ENCODE data around the gene AKR7A2.

The AKR7A2 gene

DNA sequence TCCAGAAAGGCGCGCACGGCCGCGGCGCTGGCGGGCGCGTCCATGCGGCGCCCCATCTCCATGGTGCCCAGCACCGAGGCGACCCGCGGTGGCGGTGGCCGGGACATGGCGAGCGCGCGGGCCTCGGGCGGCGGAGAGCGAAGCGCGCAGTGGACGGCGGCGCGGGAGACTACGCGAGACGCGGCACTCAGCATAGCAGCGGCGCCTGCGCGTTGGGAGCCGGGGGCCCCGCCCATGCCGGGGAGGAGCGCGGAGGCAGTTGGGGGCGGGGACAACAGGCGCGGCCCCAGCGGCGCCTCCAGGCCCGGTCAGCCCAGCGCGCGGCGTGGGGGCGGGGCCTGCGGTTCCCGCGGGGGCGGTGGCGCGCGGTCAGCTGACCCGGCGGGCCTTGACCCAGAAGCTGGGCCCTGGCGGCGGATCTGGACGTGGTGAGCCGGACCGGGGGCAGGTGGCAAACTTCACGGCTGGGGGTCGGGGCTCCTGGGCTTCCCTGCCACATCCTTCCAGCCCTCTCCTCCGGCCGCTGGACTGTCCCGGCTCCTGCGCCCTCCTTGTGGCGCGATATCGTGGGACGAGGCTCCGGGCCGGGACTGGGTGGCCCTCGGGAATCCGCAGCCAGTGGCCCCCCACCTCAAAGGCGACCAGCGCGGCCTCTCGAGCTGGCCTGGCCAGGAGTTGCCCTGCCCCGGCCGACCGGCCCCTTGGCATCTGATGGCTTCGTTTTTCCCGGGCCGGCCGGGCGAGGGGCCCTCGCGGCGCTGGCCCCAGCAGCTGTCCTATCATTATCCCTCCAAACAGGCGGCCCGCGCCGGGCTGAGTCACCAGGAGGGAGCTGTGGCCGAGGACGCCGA, at the start of gene AKR7A2, which contains the start of gene SLC66A1:
Gene AKR7A2, minus strand, starts transcription at position 214 of the 851 bp plus-strand sequence. Its CDS starts 20 bp downstream, at position 194.
Gene SLC66A1, plus strand, starts transcription at position 396 of the 851 bp plus-strand sequence. CDS start 5,352 bp downstream, outside the sequence.
- peak; percentile 82 for DNase-seq (ENCODE audit: low read depth, low spot score)

GRCh38 chr1:19360843-19361610, 49.1 kb upstream of the AKR7A2 start:
- DNase-seq (ENCODE audit: low read depth, low spot score), result no peak

DNA sequence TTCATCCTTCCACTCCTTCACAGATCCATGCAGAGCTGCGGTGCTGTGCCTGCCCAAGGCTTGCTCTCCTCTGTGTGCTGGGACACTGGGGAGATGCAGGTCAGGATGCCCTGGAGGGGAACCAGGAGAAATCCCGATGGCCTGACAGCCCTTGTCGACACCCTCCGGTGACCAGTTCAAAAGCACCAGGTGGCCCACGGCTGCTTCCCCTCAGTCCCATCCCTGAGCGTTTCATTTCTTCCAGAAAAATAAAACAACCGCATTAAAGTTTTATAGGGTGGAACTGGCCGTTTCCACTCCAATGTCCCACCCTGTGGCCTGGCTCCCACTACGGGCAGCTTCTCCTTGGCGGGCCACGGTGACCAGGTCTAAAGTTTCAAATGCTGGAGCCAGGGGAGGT, 48.5 kb upstream of the AKR7A2 start:
- DNase-seq (ENCODE audit: low read depth, low spot score), result no peak

- DNase-seq (ENCODE audit: low read depth, low spot score), result no peak
These were observed 48.1 kb upstream of the AKR7A2 start for GRCh38 chr1:19360016-19360415.

DNA sequence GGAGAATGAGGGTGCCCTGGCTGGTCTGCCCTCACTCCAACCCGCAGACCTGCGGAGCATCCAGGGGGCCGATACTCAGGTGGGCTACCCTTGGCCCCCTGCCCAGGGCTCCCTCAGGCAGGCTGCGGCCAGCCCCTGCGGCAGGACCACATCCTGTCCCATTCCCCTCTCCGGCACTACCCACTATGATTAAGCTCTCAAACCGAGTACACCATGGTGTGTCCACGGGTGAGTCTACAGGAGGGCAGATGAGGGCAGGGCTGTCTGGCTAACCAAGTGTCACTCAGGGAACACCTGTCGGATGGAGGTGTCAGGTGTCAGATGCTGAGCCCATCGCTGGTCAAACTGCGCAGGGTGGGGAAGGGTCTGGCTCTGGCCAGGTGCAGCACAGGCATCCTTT, 47.4 kb upstream of the AKR7A2 start:
- DNase-seq (ENCODE audit: low read depth, low spot score), result no peak

DNA sequence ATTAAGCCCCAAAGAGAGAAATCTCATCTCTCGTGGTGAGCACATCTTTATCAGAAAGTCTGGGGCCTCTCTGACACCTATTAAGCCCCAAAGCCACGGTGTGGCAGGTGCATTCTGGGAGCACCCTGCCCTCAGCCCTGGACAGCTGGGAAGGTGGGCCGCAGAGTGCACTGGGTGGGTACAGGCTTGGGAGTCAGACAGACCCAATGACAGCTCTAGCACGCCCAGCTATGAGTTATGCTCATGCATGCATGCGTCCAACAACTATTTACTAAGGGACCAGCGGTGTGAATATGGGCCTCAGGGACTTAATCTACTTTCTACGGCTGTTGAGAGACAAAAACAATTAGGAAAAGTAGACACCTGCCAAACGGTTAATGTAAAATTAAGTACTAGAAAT, 46.8 kb upstream of the AKR7A2 start:
- DNase-seq (ENCODE audit: low read depth, low spot score), result no peak

- DNase-seq (ENCODE audit: low read depth, low spot score), result no peak
These were observed 45.5 kb upstream of the AKR7A2 start for GRCh38 chr1:19357299-19357986.

DNA sequence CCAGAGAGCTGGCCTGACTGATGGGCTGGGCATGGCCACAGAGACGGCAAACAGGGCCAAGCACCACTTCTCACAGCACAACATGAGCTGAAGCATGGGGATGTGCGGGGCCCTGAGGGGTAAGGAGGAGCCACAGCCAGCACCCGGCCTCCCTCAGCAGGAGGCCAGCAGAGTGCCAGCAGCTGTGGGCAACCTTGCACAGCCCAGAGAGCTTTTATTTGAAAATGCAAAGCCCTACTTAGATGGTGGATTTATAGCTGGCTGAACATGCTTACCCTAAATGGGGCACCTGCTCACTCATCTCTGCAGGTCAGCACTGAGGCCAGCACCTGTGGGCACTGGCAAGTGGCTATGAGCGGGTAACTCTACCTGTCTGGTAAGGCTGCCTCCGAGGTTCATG, 44.3 kb upstream of the AKR7A2 start:
- DNase-seq (ENCODE audit: low read depth, low spot score), result no peak

DNA sequence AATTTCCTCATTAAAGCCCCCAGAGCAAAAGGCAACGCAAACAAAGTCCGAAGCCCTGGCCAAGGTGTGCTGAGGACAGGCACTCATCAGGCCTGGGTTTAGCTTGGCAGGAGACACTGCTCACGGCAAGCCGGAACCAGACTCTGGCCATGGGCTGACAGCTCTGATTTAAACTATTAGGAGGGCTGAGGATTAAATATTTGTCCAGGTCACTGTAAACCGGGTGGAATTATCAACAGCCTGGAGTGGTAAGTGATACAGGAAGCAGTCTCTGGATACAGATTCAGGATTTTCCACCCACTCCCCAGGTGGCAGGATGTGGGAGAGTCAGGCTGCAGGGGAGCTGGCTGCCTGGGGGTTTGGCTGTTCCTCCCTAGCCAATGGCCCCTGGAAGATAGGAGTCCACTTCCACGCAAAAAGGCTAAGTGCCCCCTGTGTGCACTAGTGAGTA, 42.6 kb upstream of the AKR7A2 start:
- DNase-seq (ENCODE audit: low read depth, low spot score), result no peak

DNA sequence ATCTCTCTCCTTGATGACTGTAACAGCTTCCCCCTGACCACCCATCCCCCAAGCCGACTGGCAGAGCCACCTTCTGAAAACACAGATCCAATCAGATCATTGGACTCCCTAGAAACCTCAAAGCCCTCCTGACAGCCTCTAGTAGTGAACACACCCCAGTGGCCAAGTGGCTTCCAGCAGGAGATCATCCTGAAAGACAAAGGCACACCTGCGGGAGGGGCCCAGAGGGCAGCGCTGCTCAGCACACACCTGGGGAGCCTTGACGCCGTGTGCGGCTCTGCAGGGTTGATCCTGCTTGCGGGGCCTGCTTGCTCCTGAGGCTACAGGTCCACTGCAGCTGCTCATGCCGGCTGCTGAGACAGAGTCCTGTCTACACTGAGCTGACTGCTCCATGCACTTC, 41.7 kb upstream of the AKR7A2 start:
- no peak for DNase-seq (ENCODE audit: low read depth, low spot score)

DNA sequence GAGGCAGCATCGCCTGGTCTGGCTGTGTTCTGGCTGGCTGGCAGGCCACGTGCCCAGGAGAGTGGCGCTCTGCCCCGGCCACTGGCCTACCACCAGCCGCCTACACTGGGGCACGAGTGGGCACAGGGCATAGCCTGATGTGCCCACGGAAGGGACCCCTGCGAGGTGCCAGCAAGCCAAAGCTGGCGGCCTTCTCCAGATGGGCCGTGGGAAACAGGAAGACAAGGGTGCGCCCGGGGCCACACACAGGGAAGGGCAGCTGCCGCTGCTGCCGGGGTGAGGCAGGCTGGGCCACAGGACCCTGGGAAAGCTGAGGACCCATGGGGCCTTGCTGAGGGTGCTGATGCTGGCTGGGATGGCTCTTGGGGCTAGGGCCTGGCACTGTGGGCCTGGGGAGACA, 40.9 kb upstream of the AKR7A2 start:
- no peak for DNase-seq (ENCODE audit: low read depth, low spot score)

GRCh38 chr1:19351873-19352272, 39.9 kb upstream of the AKR7A2 start:
- no peak for DNase-seq (ENCODE audit: low read depth, low spot score)

GRCh38 chr1:19350566-19350965, 38.6 kb upstream of the AKR7A2 start:
- DNase-seq (ENCODE audit: low read depth, low spot score), result no peak

- no peak for DNase-seq (ENCODE audit: low read depth, low spot score)
These were observed 38.1 kb upstream of the AKR7A2 start for GRCh38 chr1:19349999-19350398.

- no peak for DNase-seq (ENCODE audit: low read depth, low spot score)
These were observed 36.7 kb upstream of the AKR7A2 start for GRCh38 chr1:19348441-19349198.

GRCh38 chr1:19347533-19348172, 35.7 kb upstream of the AKR7A2 start:
- no peak for DNase-seq (ENCODE audit: low read depth, low spot score)

- no peak for DNase-seq (ENCODE audit: low read depth, low spot score)
These were observed 34.1 kb upstream of the AKR7A2 start for GRCh38 chr1:19346026-19346425.

GRCh38 chr1:19345391-19345790, 33.4 kb upstream of the AKR7A2 start:
- no peak for DNase-seq (ENCODE audit: low read depth, low spot score)

- DNase-seq (ENCODE audit: low read depth, low spot score), result no peak
These were observed 32.9 kb upstream of the AKR7A2 start for GRCh38 chr1:19344831-19345230.

DNA sequence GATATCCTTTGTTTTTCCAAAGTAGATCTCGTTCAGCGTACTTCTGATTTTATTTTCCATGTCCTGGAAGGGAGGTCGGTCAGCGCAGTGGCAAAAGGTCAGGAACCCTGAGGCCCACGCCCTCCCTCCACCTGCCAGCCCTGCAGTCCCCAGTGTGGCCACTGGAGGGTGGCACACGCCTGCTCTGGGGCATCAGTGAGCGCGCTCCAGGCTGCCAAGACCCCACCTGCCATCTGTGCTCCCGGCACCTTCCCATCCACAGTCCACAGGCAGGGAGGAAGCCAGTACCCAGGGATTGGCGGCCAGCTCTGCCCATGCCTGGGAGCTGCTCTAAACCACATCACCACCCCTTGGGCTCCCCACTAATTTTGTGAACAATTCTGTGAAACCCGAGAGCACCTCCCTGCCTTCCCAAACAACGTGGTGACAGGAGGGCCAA, 32.4 kb upstream of the AKR7A2 start:
- DNase-seq (ENCODE audit: low read depth, low spot score), result peak; percentile 10
